Adipose tissue (tissue), 3 donors: ENCODE results near the gene SEMA4D. TPM values are rescaled to one million over a fixed set of nuclear protein-coding genes. Genes with fewer than 3 reads are reported as not detected.

ENCODE experiments used
- H3K27ac ChIP-seq: one replicate; pipeline ENCODE4 v1.5.1; 2013; ENCODE audit warnings: low read depth, low read length
- WGBS, 3 donors: extraction: QIAGEN DNeasy Blood & Tissue Kit; methylation state at CpG; one replicate each; pipeline ENCODE4 v1.1.7; 2013; 5-methylcytosine and 5-hydroxymethylcytosine counted together
- polyA plus RNA-seq, 3 donors: library from polyadenylated mRNA; stranded (reverse); fragments of 200-250 nt; gene quantifications; one replicate each; pipeline ENCODE4 v1.2.3, GENCODE V29; 2013
- donor health status: healthy with polysubstance abuse.
- donor health status: Bipolar disorder and iron deficiency.
- donor health status: healthy.

SEMA4D gene
- polyA plus RNA-seq: 1 to 10 TPM; 3.1 to 4.9 (median 4.1) TPM

- no peak within 1 kb of the TSS for H3K27ac ChIP-seq
- 9 to 35% (median 10%) methylated on average over 11 to 36 of the region's 42 CpGs for WGBS, 3 donors
Measured at GRCh38 chr9:89497978-89498851, at the start of gene SEMA4D. SEMA4D (minus strand) TSS chr9:89498113; CDS start chr9:89405456, 92,657 bp downstream.

GRCh38 chr9:89547000-89547399 lies 49.1 kb upstream of the SEMA4D start:
- 95 to 100% (median 98%) methylated on average over 1 of the region's 1 CpG for WGBS, 3 donors
- H3K27ac ChIP-seq: no peak overlapping the region

- 62 to 82% (median 81%) methylated on average over 5 of the region's 5 CpGs for WGBS, 3 donors
Measured at GRCh38 chr9:89544279-89544661, 46.4 kb upstream of the SEMA4D start.

GRCh38 chr9:89543621-89544278 lies 45.8 kb upstream of the SEMA4D start:
- WGBS, 3 donors: 81 to 91% (median 87%) methylated on average over 14 of the region's 14 CpGs
- H3K27ac ChIP-seq: no peak overlapping the region

More at GRCh38 chr9:89544279-89544661, 46.4 kb upstream of the SEMA4D start:
- no peak overlapping the region for H3K27ac ChIP-seq

- 67 to 73% (median 68%) methylated on average over 9 of the region's 9 CpGs for WGBS, 3 donors
Measured at GRCh38 chr9:89543111-89543510, 45.2 kb upstream of the SEMA4D start.

GRCh38 chr9:89542401-89543021 lies 44.6 kb upstream of the SEMA4D start:
- no peak overlapping the region for H3K27ac ChIP-seq
- WGBS, 3 donors: 73 to 79% (median 76%) methylated on average over 11 of the region's 11 CpGs

More at GRCh38 chr9:89543111-89543510, 45.2 kb upstream of the SEMA4D start:
- H3K27ac ChIP-seq: no peak overlapping the region

- WGBS, 3 donors: 82 to 85% (median 85%) methylated on average over 3 of the region's 3 CpGs
- no peak overlapping the region for H3K27ac ChIP-seq
Measured at GRCh38 chr9:89541798-89542197, 43.9 kb upstream of the SEMA4D start.

- H3K27ac ChIP-seq: no peak overlapping the region
- 92 to 96% (median 96%) methylated on average over 8 of the region's 8 CpGs for WGBS, 3 donors
Measured at GRCh38 chr9:89539374-89539773, 41.5 kb upstream of the SEMA4D start.

- 91 to 93% (median 91%) methylated on average over 9 of the region's 9 CpGs for WGBS, 3 donors
Measured at GRCh38 chr9:89538871-89539270, 41.0 kb upstream of the SEMA4D start.

GRCh38 chr9:89537166-89537565 lies 39.3 kb upstream of the SEMA4D start:
- no peak overlapping the region for H3K27ac ChIP-seq
- 76 to 79% (median 77%) methylated on average over 4 of the region's 4 CpGs for WGBS, 3 donors

More at GRCh38 chr9:89538871-89539270, 41.0 kb upstream of the SEMA4D start:
- H3K27ac ChIP-seq: no peak overlapping the region

- WGBS, 3 donors: 71 to 80% (median 78%) methylated on average over 5 of the region's 5 CpGs
- no peak overlapping the region for H3K27ac ChIP-seq
Measured at GRCh38 chr9:89536600-89536999, 38.7 kb upstream of the SEMA4D start.

GRCh38 chr9:89536145-89536574 lies 38.2 kb upstream of the SEMA4D start:
- 48 to 74% (median 55%) methylated on average over 5 of the region's 5 CpGs for WGBS, 3 donors
- H3K27ac ChIP-seq: no peak overlapping the region

- no peak overlapping the region for H3K27ac ChIP-seq
- 73 to 93% (median 90%) methylated on average over 3 of the region's 3 CpGs for WGBS, 3 donors
Measured at GRCh38 chr9:89535461-89535860, 37.5 kb upstream of the SEMA4D start.

- H3K27ac ChIP-seq: no peak overlapping the region
- 63 to 79% (median 72%) methylated on average over 13 of the region's 13 CpGs for WGBS, 3 donors
Measured at GRCh38 chr9:89534515-89535287, 36.8 kb upstream of the SEMA4D start.

GRCh38 chr9:89533411-89534095 lies 35.6 kb upstream of the SEMA4D start:
- no peak overlapping the region for H3K27ac ChIP-seq
- WGBS, 3 donors: 61 to 72% (median 71%) methylated on average over 10 of the region's 10 CpGs

- WGBS, 3 donors: 78 to 94% (median 91%) methylated on average over 1 of the region's 1 CpG
Measured at GRCh38 chr9:89532944-89533343, 35.0 kb upstream of the SEMA4D start.

GRCh38 chr9:89532478-89532877 lies 34.6 kb upstream of the SEMA4D start:
- 25 to 66% (median 54%) methylated on average over 4 of the region's 4 CpGs for WGBS, 3 donors
- no peak overlapping the region for H3K27ac ChIP-seq

More at GRCh38 chr9:89532944-89533343, 35.0 kb upstream of the SEMA4D start:
- no peak overlapping the region for H3K27ac ChIP-seq

- no peak overlapping the region for H3K27ac ChIP-seq
- WGBS, 3 donors: 86 to 94% (median 89%) methylated on average over 4 of the region's 4 CpGs
Measured at GRCh38 chr9:89531766-89532165, 33.9 kb upstream of the SEMA4D start.
